ENCODE data around the gene LIPC. TPM values are rescaled to one million over a fixed set of nuclear protein-coding genes. Genes with fewer than 3 reads are reported as not detected.
A peak's percentile ranks its signal among the peaks of the same experiment; 100 is the strongest.

The LIPC gene
- polyA plus RNA-seq, 1 donor (not counting 4 experiments of a cell fraction or from before 2014, with no cell fraction given): not detected

DNA sequence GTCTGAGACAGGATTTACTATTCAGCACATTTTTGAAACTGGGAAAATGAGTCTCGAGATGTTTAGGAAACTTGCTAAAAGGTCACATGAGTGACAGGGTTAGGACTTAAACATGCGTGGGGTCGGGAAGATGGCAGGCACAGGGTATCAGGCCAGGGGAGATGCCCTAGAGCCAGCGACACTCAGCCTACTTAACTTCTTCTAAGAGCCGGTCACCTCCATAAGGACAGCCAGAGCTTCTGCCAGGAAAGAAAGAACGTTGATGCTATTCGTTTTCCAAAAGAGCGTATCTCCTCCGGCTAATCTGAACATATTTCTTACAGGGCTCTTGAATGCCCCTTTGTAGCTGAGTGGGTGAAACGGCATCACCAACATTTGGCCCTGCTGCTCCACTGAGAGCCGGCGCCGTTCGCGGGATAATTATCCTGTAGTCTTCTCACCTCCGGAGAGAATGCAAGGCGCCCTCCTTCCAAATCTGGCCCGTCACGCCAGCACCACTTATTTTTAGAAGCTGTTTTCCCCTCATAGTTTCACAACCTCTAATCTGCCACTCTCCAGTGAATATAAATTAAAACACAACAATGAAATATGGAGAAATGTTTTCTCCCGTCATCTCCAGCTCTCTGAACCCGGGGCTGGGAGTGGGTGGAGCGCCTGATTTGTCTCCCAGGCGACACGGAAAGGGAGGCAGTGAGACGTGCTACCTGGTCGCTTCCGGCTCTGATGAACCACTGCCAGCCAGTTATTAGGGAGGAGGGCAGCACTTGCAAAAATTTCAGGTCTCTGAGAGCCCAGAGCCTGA is 58.5 kb downstream of the LIPC start:
- no peak overlapping the region for H3K9ac ChIP-seq (ENCODE audit: control insufficient read depth, extremely low read depth, insufficient read depth, low read length)
- no peak for FAIRE-seq
- TF ChIP-seq EZH2 (IDR thresholded peaks at IDR 0.05; ENCODE audit: low read length): no peak
- TF ChIP-seq, protein P1, sequence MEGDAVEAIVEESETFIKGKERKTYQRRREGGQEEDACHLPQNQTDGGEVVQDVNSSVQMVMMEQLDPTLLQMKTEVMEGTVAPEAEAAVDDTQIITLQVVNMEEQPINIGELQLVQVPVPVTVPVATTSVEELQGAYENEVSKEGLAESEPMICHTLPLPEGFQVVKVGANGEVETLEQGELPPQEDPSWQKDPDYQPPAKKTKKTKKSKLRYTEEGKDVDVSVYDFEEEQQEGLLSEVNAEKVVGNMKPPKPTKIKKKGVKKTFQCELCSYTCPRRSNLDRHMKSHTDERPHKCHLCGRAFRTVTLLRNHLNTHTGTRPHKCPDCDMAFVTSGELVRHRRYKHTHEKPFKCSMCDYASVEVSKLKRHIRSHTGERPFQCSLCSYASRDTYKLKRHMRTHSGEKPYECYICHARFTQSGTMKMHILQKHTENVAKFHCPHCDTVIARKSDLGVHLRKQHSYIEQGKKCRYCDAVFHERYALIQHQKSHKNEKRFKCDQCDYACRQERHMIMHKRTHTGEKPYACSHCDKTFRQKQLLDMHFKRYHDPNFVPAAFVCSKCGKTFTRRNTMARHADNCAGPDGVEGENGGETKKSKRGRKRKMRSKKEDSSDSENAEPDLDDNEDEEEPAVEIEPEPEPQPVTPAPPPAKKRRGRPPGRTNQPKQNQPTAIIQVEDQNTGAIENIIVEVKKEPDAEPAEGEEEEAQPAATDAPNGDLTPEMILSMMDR (optimal IDR thresholded peaks at IDR 0.05 in 1 of 3, IDR thresholded peaks at IDR 0.05 in 1 of 3, conservative IDR thresholded peaks at IDR 0.05 in 1 of 3; ENCODE audit: extremely low read depth in 1 of 3, insufficient read depth in 2 of 3, low read length in 3 of 3): no peak
- H3K4me2 ChIP-seq (ENCODE audit: control insufficient read depth, extremely low read depth, insufficient read depth, low read depth, low read length): no peak overlapping the region
- H3K9me1 ChIP-seq (ENCODE audit: control insufficient read depth, extremely low read depth, insufficient read depth, low read length): no peaks in the 10 kb centered on the region
- peaks cover 3% of the 10 kb centered on the region for H3K9me3 ChIP-seq (ENCODE audit: control insufficient read depth, low read depth, low read length)
- H4K20me1 ChIP-seq (ENCODE audit: control insufficient read depth, extremely low read depth, insufficient read depth, low read length): no peaks in the 10 kb centered on the region
- H3K36me3 ChIP-seq (ENCODE audit: control insufficient read depth in 2 of 2, extremely low read depth in 1 of 2, insufficient read depth in 2 of 2, low read length in 2 of 2): no peaks in the 10 kb centered on the region
- H3K27ac ChIP-seq (ENCODE audit: control insufficient read depth, insufficient read depth, low read length): no peak overlapping the region
- no peaks in the 10 kb centered on the region for H3K79me2 ChIP-seq (ENCODE audit: control insufficient read depth, insufficient read depth, low read length)
- dilution Hi-C loops (cut with MboI; ENCODE audit: extremely low pct_ligation_motif_present, low sequenced_read_pairs): no loop called here
- H3K4me1 ChIP-seq (ENCODE audit: control insufficient read depth, extremely low read depth, insufficient read depth, low read length): no peaks in the 10 kb centered on the region
- H3K4me3 ChIP-seq (ENCODE audit: control insufficient read depth in 2 of 3, extremely low read depth in 1 of 3, insufficient read depth in 2 of 3, low read depth in 1 of 3, low read length in 3 of 3): no peak overlapping the region
- no peaks in the 10 kb centered on the region for H3K27me3 ChIP-seq (ENCODE audit: control insufficient read depth, extremely low read depth, insufficient read depth, low read length)
- DNase-seq (ENCODE audit: low read depth, low spot score): no peak
- H2AFZ ChIP-seq (ENCODE audit: control insufficient read depth, low read length): peak overlapping the region; percentile 25

DNA sequence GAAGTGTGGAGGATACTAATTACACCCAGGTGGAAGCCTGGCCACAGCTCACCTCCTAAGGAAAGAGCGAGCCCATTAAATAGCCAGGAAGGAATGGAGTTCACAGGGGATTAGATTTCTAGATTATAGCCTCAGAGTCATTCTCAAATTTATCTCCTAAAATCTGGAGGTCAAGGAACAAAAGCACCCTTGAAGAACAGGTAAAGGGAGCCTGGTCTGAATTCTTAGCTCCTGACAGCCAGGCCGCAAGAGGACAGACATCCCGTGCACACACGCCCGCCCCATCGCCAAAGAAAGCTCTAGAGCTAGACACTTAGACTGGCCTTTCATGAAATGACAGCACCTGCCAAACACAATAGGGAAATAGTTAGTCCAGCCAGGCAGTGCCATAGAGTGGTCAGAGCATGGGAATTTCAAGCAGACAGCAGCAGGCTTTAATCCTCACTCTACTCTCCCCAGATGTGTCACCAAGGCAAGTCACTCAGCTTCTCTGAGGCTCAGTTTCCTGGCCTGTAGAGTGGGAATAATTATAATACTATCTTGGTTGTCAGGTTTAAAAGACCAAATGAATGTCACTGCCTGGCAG is 59.2 kb downstream of the LIPC start:
- no peak overlapping the region for H3K27ac ChIP-seq (ENCODE audit: control insufficient read depth, insufficient read depth, low read length)
- no peaks in the 10 kb centered on the region for H3K4me1 ChIP-seq (ENCODE audit: control insufficient read depth, extremely low read depth, insufficient read depth, low read length)
- H3K9me3 ChIP-seq (ENCODE audit: control insufficient read depth, low read depth, low read length): peaks cover 3% of the 10 kb centered on the region
- H3K4me3 ChIP-seq (ENCODE audit: control insufficient read depth in 2 of 3, extremely low read depth in 1 of 3, insufficient read depth in 2 of 3, low read depth in 1 of 3, low read length in 3 of 3): no peak overlapping the region
- dilution Hi-C loops (cut with MboI; ENCODE audit: extremely low pct_ligation_motif_present, low sequenced_read_pairs): no loop called here
- TF ChIP-seq EZH2 (IDR thresholded peaks at IDR 0.05; ENCODE audit: low read length): no peak
- TF ChIP-seq, protein P1 (optimal IDR thresholded peaks at IDR 0.05 in 1 of 3, IDR thresholded peaks at IDR 0.05 in 1 of 3, conservative IDR thresholded peaks at IDR 0.05 in 1 of 3; ENCODE audit: extremely low read depth in 1 of 3, insufficient read depth in 2 of 3, low read length in 3 of 3): no peak
- DNase-seq (ENCODE audit: low read depth, low spot score) (no peak), FAIRE-seq (peak; percentile 13)
- no peaks in the 10 kb centered on the region for H3K9me1 ChIP-seq (ENCODE audit: control insufficient read depth, extremely low read depth, insufficient read depth, low read length)
- no peak overlapping the region for H3K4me2 ChIP-seq (ENCODE audit: control insufficient read depth, extremely low read depth, insufficient read depth, low read depth, low read length)
- H2AFZ ChIP-seq (ENCODE audit: control insufficient read depth, low read length): no peak overlapping the region
- no peaks in the 10 kb centered on the region for H3K79me2 ChIP-seq (ENCODE audit: control insufficient read depth, insufficient read depth, low read length)
- no peaks in the 10 kb centered on the region for H3K36me3 ChIP-seq (ENCODE audit: control insufficient read depth in 2 of 2, extremely low read depth in 1 of 2, insufficient read depth in 2 of 2, low read length in 2 of 2)
- H3K27me3 ChIP-seq (ENCODE audit: control insufficient read depth, extremely low read depth, insufficient read depth, low read length): no peaks in the 10 kb centered on the region
- H4K20me1 ChIP-seq (ENCODE audit: control insufficient read depth, extremely low read depth, insufficient read depth, low read length): no peaks in the 10 kb centered on the region
- H3K9ac ChIP-seq (ENCODE audit: control insufficient read depth, extremely low read depth, insufficient read depth, low read length): no peak overlapping the region
